Type B pancreatic cell (in vitro differentiated cells): Measurements from ENCODE around the gene DST. TPM values are rescaled to one million over a fixed set of nuclear protein-coding genes. Genes with fewer than 3 reads are reported as not detected.

ENCODE experiments used
- DNase-seq: peaks from one replicate; pipeline ENCODE4 v3.0.0; 2021; ENCODE audit warnings: mixed read lengths; ENCODE audit not compliant: unreplicated experiment; ENCODE audit errors: extremely low spot score
- H3K27ac Mint-ChIP-seq: 2 replicates; pipeline ENCODE4 v1.8.0; 2021; ENCODE audit warnings: mild to moderate bottlenecking, mixed read lengths
- H3K27me3 Mint-ChIP-seq: 2 replicates; pipeline ENCODE4 v1.8.0; 2021; ENCODE audit warnings: mixed read lengths
- H3K36me3 Mint-ChIP-seq: 2 replicates; pipeline ENCODE4 v1.8.0; 2021; ENCODE audit warnings: mixed read lengths
- H3K4me1 Mint-ChIP-seq: one replicate; pipeline ENCODE4 v1.8.0; 2021; ENCODE audit warnings: mixed read lengths; ENCODE audit not compliant: unreplicated experiment
- H3K4me3 Mint-ChIP-seq: 2 replicates; pipeline ENCODE4 v1.8.0; 2021; ENCODE audit warnings: mild to moderate bottlenecking, mixed read lengths
- H3K9me3 Mint-ChIP-seq: 2 replicates; pipeline ENCODE4 v1.8.0; 2021; ENCODE audit warnings: mixed read lengths
- CTCF ChIP-seq: fragments of 200-600 bp; sonication (generic); conservative IDR thresholded peaks from 2 replicates; pipeline ENCODE4 v1.5.0; 2021; ENCODE audit warnings: antibody characterized with exemption, mild to moderate bottlenecking
- total RNA-seq: library from RNA; stranded (reverse); gene quantifications from 2 replicates; pipeline ENCODE4 v1.2.1, GENCODE V29; 2021; ENCODE audit warnings: low replicate concordance

Gene DST
- total RNA-seq, 1 donor from 2014 or later: 116 TPM

- H3K36me3 Mint-ChIP-seq: peaks cover 11% of the 10 kb centered on the region
- peak overlapping the region; percentile 21 for H3K27ac Mint-ChIP-seq
- DNase-seq: no peak
- peaks cover 4% of the 10 kb centered on the region for H3K4me1 Mint-ChIP-seq
- no peak for TF ChIP-seq CTCF
- no peak overlapping the region for H3K4me3 Mint-ChIP-seq
- H3K27me3 Mint-ChIP-seq: no peaks in the 10 kb centered on the region
- H3K9me3 Mint-ChIP-seq: peaks cover 4% of the 10 kb centered on the region
Observed at GRCh38 chr6:56685102-56685733, 42.5 kb upstream of the DST start.

- Mint-ChIP-seq H3K4me1 (peaks cover 4% of the 10 kb centered on the region), H3K27me3 (no peaks in the 10 kb centered on the region), H3K27ac (peak overlapping the region; percentile 21), H3K4me3 (no peak overlapping the region), H3K9me3 (peaks cover 4% of the 10 kb centered on the region), H3K36me3 (peaks cover 11% of the 10 kb centered on the region)
- TF ChIP-seq CTCF: no peak
- DNase-seq: no peak
Observed at GRCh38 chr6:56684342-56685101, 41.8 kb upstream of the DST start.

- no peak for DNase-seq
- Mint-ChIP-seq H3K27me3 (no peaks in the 10 kb centered on the region), H3K9me3 (peaks cover 4% of the 10 kb centered on the region), H3K4me1 (peaks cover 4% of the 10 kb centered on the region), H3K4me3 (no peak overlapping the region), H3K36me3 (peaks cover 11% of the 10 kb centered on the region), H3K27ac (no peak overlapping the region)
- no peak for TF ChIP-seq CTCF
Observed at GRCh38 chr6:56683882-56684281, 41.2 kb upstream of the DST start.

GRCh38 chr6:56682635-56683034 lies 39.9 kb upstream of the DST start:
- TF ChIP-seq CTCF: no peak
- H3K27me3 Mint-ChIP-seq: no peaks in the 10 kb centered on the region
- no peak overlapping the region for H3K27ac Mint-ChIP-seq
- H3K4me1 Mint-ChIP-seq: peaks cover 4% of the 10 kb centered on the region
- peaks cover 11% of the 10 kb centered on the region for H3K36me3 Mint-ChIP-seq
- peaks cover 4% of the 10 kb centered on the region for H3K9me3 Mint-ChIP-seq
- no peak for DNase-seq
- no peak overlapping the region for H3K4me3 Mint-ChIP-seq

GRCh38 chr6:56677559-56677958 lies 34.9 kb upstream of the DST start:
- H3K27me3 Mint-ChIP-seq: no peaks in the 10 kb centered on the region
- TF ChIP-seq CTCF: no peak
- no peaks in the 10 kb centered on the region for H3K4me1 Mint-ChIP-seq
- H3K36me3 Mint-ChIP-seq: peaks cover 10% of the 10 kb centered on the region
- H3K4me3 Mint-ChIP-seq: no peak overlapping the region
- H3K9me3 Mint-ChIP-seq: peaks cover 7% of the 10 kb centered on the region
- DNase-seq: no peak
- H3K27ac Mint-ChIP-seq: no peak overlapping the region
